Thyroid gland (tissue), 4 donors: ENCODE data around the gene FARS2.

Experiments used
- CTCF ChIP-seq, 6 experiments: fragments of 200-600 bp in 3 of 6; fragments of 450-650 bp in 3 of 6; sonication (generic) in 3 of 6; IDR thresholded peaks; one replicate each; pipeline ENCODE4 v1.5.1; 2016 to 2019; ENCODE audit warnings: antibody characterized with exemption in 6 of 6, mild to moderate bottlenecking in 2 of 6, inconsistent platforms in 1 of 6, moderate library complexity in 1 of 6
- POLR2A ChIP-seq, 2 donors: fragments of 450-650 bp; IDR thresholded peaks; one replicate each; pipeline ENCODE4 v1.6.1; 2017; ENCODE audit warnings: antibody characterized with exemption in 2 of 2, mild to moderate bottlenecking in 2 of 2, moderate library complexity in 1 of 2

- TF ChIP-seq CTCF (IDR thresholded peaks at IDR 0.05), result no peak
- TF ChIP-seq POLR2A (IDR thresholded peaks at IDR 0.05), result no peak
Measured at GRCh38 chr6:5365436-5366195, 104.3 kb downstream of the FARS2 start.
